Osteocyte (in vitro differentiated cells): ENCODE measurements around the gene NALF2. TPM values are rescaled to one million over a fixed set of nuclear protein-coding genes. Genes with fewer than 3 reads are reported as not detected.

Experiments used
- DNase-seq: peaks from one replicate; pipeline ENCODE4 v3.0.0; 2021; ENCODE audit warnings: mixed read lengths; ENCODE audit not compliant: unreplicated experiment; ENCODE audit errors: extremely low spot score
- H3K27ac Mint-ChIP-seq: one replicate; pipeline ENCODE4 v1.8.0; 2021; ENCODE audit warnings: mild to moderate bottlenecking, mixed read lengths; ENCODE audit not compliant: unreplicated experiment
- H3K27me3 Mint-ChIP-seq: one replicate; pipeline ENCODE4 v1.8.0; 2021; ENCODE audit warnings: mixed read lengths; ENCODE audit not compliant: unreplicated experiment
- H3K36me3 Mint-ChIP-seq: one replicate; pipeline ENCODE4 v1.8.0; 2021; ENCODE audit warnings: mixed read lengths; ENCODE audit not compliant: unreplicated experiment
- H3K4me1 Mint-ChIP-seq: one replicate; pipeline ENCODE4 v1.8.0; 2021; ENCODE audit warnings: mixed read lengths; ENCODE audit not compliant: unreplicated experiment
- H3K4me3 Mint-ChIP-seq: one replicate; pipeline ENCODE4 v1.8.0; 2021; ENCODE audit warnings: mild to moderate bottlenecking, moderate library complexity, mixed read lengths; ENCODE audit not compliant: unreplicated experiment
- H3K9me3 Mint-ChIP-seq: one replicate; pipeline ENCODE4 v1.8.0; 2021; ENCODE audit warnings: mixed read lengths; ENCODE audit not compliant: unreplicated experiment
- total RNA-seq: library from RNA; stranded (reverse); gene quantifications from 2 replicates; pipeline ENCODE4 v1.2.1, GENCODE V29; 2021
- TF ChIP-seq, protein P1 (sequence below): fragments of 200-600 bp; sonication (generic); IDR thresholded peaks from 2 replicates; pipeline ENCODE4 v1.5.0; 2021; ENCODE audit warnings: antibody characterized with exemption, mild to moderate bottlenecking, moderate library complexity

The NALF2 gene
- total RNA-seq, 1 donor from 2014 or later, result not detected

DNA sequence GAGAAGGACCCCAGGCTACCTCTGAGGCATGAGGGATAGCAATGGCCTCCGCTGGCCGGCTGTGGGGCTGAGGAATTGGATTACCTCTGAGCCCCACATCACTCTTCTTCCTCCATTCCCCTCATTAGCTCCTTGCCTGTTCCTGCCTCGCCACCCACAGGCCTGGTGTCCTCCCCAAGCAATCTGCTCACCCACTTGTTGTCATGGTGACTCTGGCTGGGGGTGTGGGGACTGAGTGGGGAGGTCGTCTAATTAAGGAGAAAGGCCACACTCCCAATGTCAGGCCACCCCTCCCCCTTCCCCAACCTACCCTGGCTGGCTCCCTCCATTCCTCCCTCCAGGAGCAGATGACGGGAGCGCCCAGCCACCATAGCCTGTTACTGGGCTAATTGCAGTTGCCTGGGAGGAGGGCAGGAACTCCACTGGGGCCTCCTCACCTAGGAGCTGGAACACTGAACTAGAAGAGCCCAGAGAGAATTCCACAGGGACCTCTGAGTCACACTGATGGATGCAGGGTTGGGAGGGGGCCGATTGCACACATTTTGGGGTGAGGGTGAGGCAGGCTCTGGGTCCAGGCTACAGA, 20.7 kb downstream of the NALF2 start:
- no peak overlapping the region for H3K4me3 Mint-ChIP-seq
- TF ChIP-seq, protein P1, sequence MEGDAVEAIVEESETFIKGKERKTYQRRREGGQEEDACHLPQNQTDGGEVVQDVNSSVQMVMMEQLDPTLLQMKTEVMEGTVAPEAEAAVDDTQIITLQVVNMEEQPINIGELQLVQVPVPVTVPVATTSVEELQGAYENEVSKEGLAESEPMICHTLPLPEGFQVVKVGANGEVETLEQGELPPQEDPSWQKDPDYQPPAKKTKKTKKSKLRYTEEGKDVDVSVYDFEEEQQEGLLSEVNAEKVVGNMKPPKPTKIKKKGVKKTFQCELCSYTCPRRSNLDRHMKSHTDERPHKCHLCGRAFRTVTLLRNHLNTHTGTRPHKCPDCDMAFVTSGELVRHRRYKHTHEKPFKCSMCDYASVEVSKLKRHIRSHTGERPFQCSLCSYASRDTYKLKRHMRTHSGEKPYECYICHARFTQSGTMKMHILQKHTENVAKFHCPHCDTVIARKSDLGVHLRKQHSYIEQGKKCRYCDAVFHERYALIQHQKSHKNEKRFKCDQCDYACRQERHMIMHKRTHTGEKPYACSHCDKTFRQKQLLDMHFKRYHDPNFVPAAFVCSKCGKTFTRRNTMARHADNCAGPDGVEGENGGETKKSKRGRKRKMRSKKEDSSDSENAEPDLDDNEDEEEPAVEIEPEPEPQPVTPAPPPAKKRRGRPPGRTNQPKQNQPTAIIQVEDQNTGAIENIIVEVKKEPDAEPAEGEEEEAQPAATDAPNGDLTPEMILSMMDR, result no peak
- peaks cover 14% of the 10 kb centered on the region for H3K9me3 Mint-ChIP-seq
- no peaks in the 10 kb centered on the region for H3K27me3 Mint-ChIP-seq
- H3K4me1 Mint-ChIP-seq, result no peaks in the 10 kb centered on the region
- DNase-seq, result no peak
- no peaks in the 10 kb centered on the region for H3K36me3 Mint-ChIP-seq
- H3K27ac Mint-ChIP-seq, result no peak overlapping the region

DNA sequence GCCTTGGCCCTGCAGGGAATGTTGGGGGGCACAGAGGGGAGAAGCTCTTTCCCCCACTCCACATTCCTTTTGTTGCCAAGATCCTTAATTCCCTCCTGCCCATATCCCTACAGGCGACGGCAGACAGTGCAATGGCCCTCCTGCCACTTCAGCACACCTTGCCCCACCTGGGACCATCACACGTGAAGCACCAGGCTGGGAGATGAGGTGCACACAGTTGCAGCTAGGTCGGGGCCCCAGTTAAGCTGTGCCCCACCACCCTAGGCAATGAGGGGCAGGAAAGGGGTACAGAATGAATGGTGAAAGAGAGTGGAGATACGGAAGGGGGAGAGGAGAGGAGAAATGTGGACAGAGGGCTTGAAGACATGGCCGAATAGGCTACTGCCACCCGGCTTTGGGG, 26.2 kb downstream of the NALF2 start:
- no peak for DNase-seq
- Mint-ChIP-seq H3K36me3 (no peaks in the 10 kb centered on the region), H3K27ac (no peak overlapping the region), H3K27me3 (no peaks in the 10 kb centered on the region), H3K9me3 (peaks cover 7% of the 10 kb centered on the region), H3K4me3 (no peak overlapping the region), H3K4me1 (no peaks in the 10 kb centered on the region)
- TF ChIP-seq, protein P1, result no peak

DNA sequence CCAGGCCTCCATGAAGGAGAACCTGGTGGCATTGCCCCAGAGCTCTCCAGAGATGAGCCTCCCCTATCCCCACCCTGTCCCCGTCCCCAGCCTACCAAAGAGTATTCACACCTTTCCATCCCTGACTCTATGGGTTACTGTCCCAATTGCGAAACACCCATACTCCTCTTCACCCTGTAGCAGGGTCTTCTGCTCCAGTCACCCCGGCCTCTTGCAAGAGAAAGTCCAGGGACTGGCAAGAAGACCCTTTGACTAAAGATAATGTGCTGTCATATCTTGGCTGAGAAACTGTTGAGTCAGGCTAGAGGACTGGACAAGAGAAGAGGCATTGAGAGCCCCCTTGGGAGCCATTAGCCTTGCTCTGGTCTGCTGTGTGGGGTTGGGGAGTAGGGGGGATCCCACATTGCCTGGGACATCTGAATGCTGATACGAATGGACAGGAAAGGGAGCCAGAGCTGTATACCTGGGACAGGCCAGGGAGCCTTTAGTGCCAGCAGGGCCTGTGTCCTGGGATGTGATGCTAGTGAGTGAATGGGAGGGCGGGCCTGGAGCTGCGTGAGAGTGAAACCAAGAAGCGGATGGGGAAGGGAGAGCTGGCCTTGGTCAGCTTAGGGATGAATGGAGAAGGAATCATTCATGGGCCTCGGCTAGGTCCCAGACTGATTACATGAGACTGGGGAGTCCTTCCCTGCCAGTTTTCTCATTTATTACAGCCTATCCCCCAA, 27.1 kb downstream of the NALF2 start:
- H3K4me3 Mint-ChIP-seq, result no peak overlapping the region
- H3K9me3 Mint-ChIP-seq, result peaks cover 7% of the 10 kb centered on the region
- TF ChIP-seq, protein P1, result no peak
- H3K27ac Mint-ChIP-seq, result no peak overlapping the region
- DNase-seq, result no peak
- no peaks in the 10 kb centered on the region for H3K27me3 Mint-ChIP-seq
- no peaks in the 10 kb centered on the region for H3K4me1 Mint-ChIP-seq
- no peaks in the 10 kb centered on the region for H3K36me3 Mint-ChIP-seq

GRCh38 chrX:69535661-69536060, 31.5 kb downstream of the NALF2 start:
- Mint-ChIP-seq H3K9me3 (peaks cover 6% of the 10 kb centered on the region), H3K4me1 (no peaks in the 10 kb centered on the region)

GRCh38 chrX:69538321-69538876, 34.3 kb downstream of the NALF2 start:
- no peak overlapping the region for H3K27ac Mint-ChIP-seq
- H3K27me3 Mint-ChIP-seq, result no peaks in the 10 kb centered on the region
- no peaks in the 10 kb centered on the region for H3K36me3 Mint-ChIP-seq
- DNase-seq, result peak; percentile 86
- peak overlapping the region; percentile 45 for H3K4me3 Mint-ChIP-seq
- no peaks in the 10 kb centered on the region for H3K4me1 Mint-ChIP-seq
- TF ChIP-seq, protein P1, result peak; percentile 61
- peaks cover 6% of the 10 kb centered on the region for H3K9me3 Mint-ChIP-seq

More at GRCh38 chrX:69535661-69536060, 31.5 kb downstream of the NALF2 start:
- TF ChIP-seq, protein P1, result no peak
- DNase-seq, result no peak
- H3K36me3 Mint-ChIP-seq, result no peaks in the 10 kb centered on the region
- H3K4me3 Mint-ChIP-seq, result no peak overlapping the region
- H3K27me3 Mint-ChIP-seq, result no peaks in the 10 kb centered on the region
- no peak overlapping the region for H3K27ac Mint-ChIP-seq
